ENCODE data around the gene DOCK9.

DOCK9 gene

GRCh38 chr13:98868932-98869331 is 108.9 kb downstream of the DOCK9 start:
- H3K9me3 Mint-ChIP-seq, result no peaks in the 10 kb centered on the region
- peaks cover 4% of the 10 kb centered on the region for H3K4me1 Mint-ChIP-seq
- no peak overlapping the region for H3K27ac Mint-ChIP-seq
- peaks cover 30% of the 10 kb centered on the region for H3K36me3 Mint-ChIP-seq
- no peaks in the 10 kb centered on the region for H3K27me3 Mint-ChIP-seq
- H3K4me3 Mint-ChIP-seq, result no peak overlapping the region

GRCh38 chr13:98866882-98867281 is 111.0 kb downstream of the DOCK9 start:
- peaks cover 4% of the 10 kb centered on the region for H3K4me1 Mint-ChIP-seq
- H3K9me3 Mint-ChIP-seq, result no peaks in the 10 kb centered on the region
- no peak overlapping the region for H3K27ac Mint-ChIP-seq
- H3K27me3 Mint-ChIP-seq, result no peaks in the 10 kb centered on the region
- H3K4me3 Mint-ChIP-seq, result no peak overlapping the region
- H3K36me3 Mint-ChIP-seq, result peaks cover 16% of the 10 kb centered on the region

GRCh38 chr13:98860491-98860890 is 117.4 kb downstream of the DOCK9 start:
- Mint-ChIP-seq H3K27me3 (no peaks in the 10 kb centered on the region), H3K4me3 (no peak overlapping the region), H3K27ac (no peak overlapping the region), H3K36me3 (peaks cover 18% of the 10 kb centered on the region), H3K9me3 (no peaks in the 10 kb centered on the region), H3K4me1 (no peaks in the 10 kb centered on the region)

- H3K9me3 Mint-ChIP-seq, result no peaks in the 10 kb centered on the region
- H3K27me3 Mint-ChIP-seq, result no peaks in the 10 kb centered on the region
- H3K36me3 Mint-ChIP-seq, result peaks cover 18% of the 10 kb centered on the region
- H3K27ac Mint-ChIP-seq, result peak overlapping the region; percentile 2
- no peak overlapping the region for H3K4me3 Mint-ChIP-seq
- peaks cover 6% of the 10 kb centered on the region for H3K4me1 Mint-ChIP-seq
These were observed 119.7 kb downstream of the DOCK9 start for GRCh38 chr13:98858191-98858590.

- Mint-ChIP-seq H3K27ac (no peak overlapping the region), H3K4me3 (no peak overlapping the region), H3K27me3 (no peaks in the 10 kb centered on the region), H3K4me1 (peaks cover 6% of the 10 kb centered on the region), H3K36me3 (peaks cover 16% of the 10 kb centered on the region), H3K9me3 (no peaks in the 10 kb centered on the region)
These were observed 120.9 kb downstream of the DOCK9 start for GRCh38 chr13:98856983-98857382.

GRCh38 chr13:98854448-98854847 is 123.4 kb downstream of the DOCK9 start:
- Mint-ChIP-seq H3K36me3 (peaks cover 12% of the 10 kb centered on the region), H3K27me3 (no peaks in the 10 kb centered on the region), H3K27ac (no peak overlapping the region), H3K9me3 (no peaks in the 10 kb centered on the region), H3K4me1 (peaks cover 6% of the 10 kb centered on the region), H3K4me3 (no peak overlapping the region)

GRCh38 chr13:98853771-98854221 is 124.1 kb downstream of the DOCK9 start:
- peaks cover 6% of the 10 kb centered on the region for H3K4me1 Mint-ChIP-seq
- no peaks in the 10 kb centered on the region for H3K27me3 Mint-ChIP-seq
- no peak overlapping the region for H3K4me3 Mint-ChIP-seq
- peak overlapping the region; percentile 12 for H3K27ac Mint-ChIP-seq
- H3K36me3 Mint-ChIP-seq, result peaks cover 12% of the 10 kb centered on the region
- H3K9me3 Mint-ChIP-seq, result no peaks in the 10 kb centered on the region

GRCh38 chr13:98851276-98851675 is 126.6 kb downstream of the DOCK9 start:
- no peak overlapping the region for H3K4me3 Mint-ChIP-seq
- H3K27me3 Mint-ChIP-seq, result no peaks in the 10 kb centered on the region
- H3K27ac Mint-ChIP-seq, result peak overlapping the region; percentile 59
- peaks cover 6% of the 10 kb centered on the region for H3K4me1 Mint-ChIP-seq
- peaks cover 18% of the 10 kb centered on the region for H3K36me3 Mint-ChIP-seq
- no peaks in the 10 kb centered on the region for H3K9me3 Mint-ChIP-seq

GRCh38 chr13:98848746-98849145 is 129.1 kb downstream of the DOCK9 start:
- Mint-ChIP-seq H3K27me3 (no peaks in the 10 kb centered on the region), H3K9me3 (no peaks in the 10 kb centered on the region), H3K36me3 (peaks cover 12% of the 10 kb centered on the region), H3K4me3 (no peak overlapping the region), H3K4me1 (peaks cover 4% of the 10 kb centered on the region), H3K27ac (no peak overlapping the region)

- Mint-ChIP-seq H3K4me3 (no peak overlapping the region), H3K27me3 (no peaks in the 10 kb centered on the region), H3K9me3 (no peaks in the 10 kb centered on the region), H3K4me1 (peaks cover 5% of the 10 kb centered on the region), H3K27ac (peak overlapping the region; percentile 26), H3K36me3 (peaks cover 12% of the 10 kb centered on the region)
These were observed 130.1 kb downstream of the DOCK9 start for GRCh38 chr13:98847780-98848179.

GRCh38 chr13:98846986-98847385 is 130.9 kb downstream of the DOCK9 start:
- Mint-ChIP-seq H3K4me1 (peaks cover 8% of the 10 kb centered on the region), H3K27me3 (no peaks in the 10 kb centered on the region), H3K9me3 (no peaks in the 10 kb centered on the region), H3K36me3 (peaks cover 12% of the 10 kb centered on the region), H3K4me3 (no peak overlapping the region), H3K27ac (no peak overlapping the region)

GRCh38 chr13:98846521-98846920 is 131.3 kb downstream of the DOCK9 start:
- Mint-ChIP-seq H3K36me3 (peaks cover 10% of the 10 kb centered on the region), H3K27ac (no peak overlapping the region), H3K27me3 (no peaks in the 10 kb centered on the region), H3K9me3 (no peaks in the 10 kb centered on the region), H3K4me1 (peaks cover 8% of the 10 kb centered on the region), H3K4me3 (no peak overlapping the region)

- Mint-ChIP-seq H3K36me3 (peaks cover 5% of the 10 kb centered on the region), H3K4me3 (no peak overlapping the region), H3K27me3 (no peaks in the 10 kb centered on the region), H3K9me3 (no peaks in the 10 kb centered on the region), H3K27ac (no peak overlapping the region), H3K4me1 (peaks cover 8% of the 10 kb centered on the region)
These were observed 132.1 kb downstream of the DOCK9 start for GRCh38 chr13:98845742-98846141.

GRCh38 chr13:98844021-98844420 is 133.8 kb downstream of the DOCK9 start:
- Mint-ChIP-seq H3K9me3 (no peaks in the 10 kb centered on the region), H3K27me3 (no peaks in the 10 kb centered on the region), H3K36me3 (peaks cover 6% of the 10 kb centered on the region), H3K4me3 (no peak overlapping the region), H3K27ac (no peak overlapping the region), H3K4me1 (peaks cover 8% of the 10 kb centered on the region)

- H3K27ac Mint-ChIP-seq, result no peak overlapping the region
- peaks cover 8% of the 10 kb centered on the region for H3K4me1 Mint-ChIP-seq
- no peaks in the 10 kb centered on the region for H3K9me3 Mint-ChIP-seq
- H3K36me3 Mint-ChIP-seq, result peaks cover 6% of the 10 kb centered on the region
- H3K27me3 Mint-ChIP-seq, result no peaks in the 10 kb centered on the region
- H3K4me3 Mint-ChIP-seq, result no peak overlapping the region
These were observed 134.4 kb downstream of the DOCK9 start for GRCh38 chr13:98843482-98843877.

GRCh38 chr13:98842858-98843481 is 134.9 kb downstream of the DOCK9 start:
- Mint-ChIP-seq H3K4me3 (no peak overlapping the region), H3K36me3 (peaks cover 5% of the 10 kb centered on the region), H3K27me3 (no peaks in the 10 kb centered on the region), H3K9me3 (no peaks in the 10 kb centered on the region), H3K27ac (no peak overlapping the region), H3K4me1 (peaks cover 8% of the 10 kb centered on the region)

- no peaks in the 10 kb centered on the region for H3K27me3 Mint-ChIP-seq
- H3K9me3 Mint-ChIP-seq, result no peaks in the 10 kb centered on the region
- peaks cover 8% of the 10 kb centered on the region for H3K4me1 Mint-ChIP-seq
- H3K4me3 Mint-ChIP-seq, result no peak overlapping the region
- no peak overlapping the region for H3K27ac Mint-ChIP-seq
- H3K36me3 Mint-ChIP-seq, result peaks cover 1% of the 10 kb centered on the region
These were observed 135.8 kb downstream of the DOCK9 start for GRCh38 chr13:98842070-98842469.
